HG02938 (cell line): Measurements from ENCODE around the gene PRND.

Experiments used
- ATAC-seq: cut with Tn5 transposase; IDR thresholded peaks from one replicate; pipeline ENCODE4 v1.9.1; 2021; ENCODE audit warnings: mild to moderate bottlenecking, moderate library complexity; ENCODE audit not compliant: unreplicated experiment

PRND gene

GRCh38 chr20:4775322-4776078 lies 53.8 kb downstream of the PRND start:
- ATAC-seq: no peak

DNA sequence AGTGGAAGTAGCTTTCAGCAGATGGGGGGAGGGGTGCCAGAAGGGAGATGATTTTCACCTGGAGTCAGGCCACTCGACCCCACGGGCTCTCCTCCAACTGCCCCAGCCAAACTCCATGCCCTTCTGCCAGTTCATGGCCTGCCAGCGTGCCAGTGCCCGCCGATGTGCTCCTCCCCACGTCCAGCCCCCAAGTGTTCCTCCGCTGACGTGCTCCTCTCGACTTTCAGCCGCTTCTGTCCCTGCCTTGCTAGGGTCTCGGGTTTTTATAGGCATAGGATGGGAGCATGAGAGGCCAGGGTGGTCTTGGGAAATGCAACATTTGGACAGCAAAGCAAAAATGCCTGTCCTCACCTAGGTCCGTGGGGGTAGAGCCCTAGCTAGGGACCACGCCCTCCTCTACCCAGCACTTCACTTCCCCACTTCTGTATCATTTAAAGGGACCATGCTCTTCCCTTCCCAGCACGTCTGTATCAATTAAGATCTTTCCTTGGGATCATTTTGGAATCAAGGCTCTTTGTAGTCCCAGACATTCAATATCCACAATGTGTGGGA lies 54.4 kb downstream of the PRND start:
- no peak for ATAC-seq
